Activated CD4-positive, alpha-beta T cell treated with anti-CD3 and anti-CD28 coated beads, Interleukin-10, Interleukin-2, amounts not matched to agents 100 ng/mL and 50 ng/mL, durations not matched to agents 16 hours and 8 hours (primary cell): Measurements from ENCODE around the gene SAP25.
A peak's percentile ranks its signal among the peaks of the same experiment; 100 is the strongest.

Experiments used
- DNase-seq: peaks from one replicate; pipeline ENCODE4 v3.0.0-alpha.2; 2020

SAP25 gene

GRCh38 chr7:100591596-100591995, 17.9 kb upstream of the SAP25 start:
- DNase-seq, result no peak

GRCh38 chr7:100590077-100590737, 16.5 kb upstream of the SAP25 start:
- DNase-seq, result no peak

GRCh38 chr7:100589341-100589947, 15.7 kb upstream of the SAP25 start:
- DNase-seq, result no peak

DNA sequence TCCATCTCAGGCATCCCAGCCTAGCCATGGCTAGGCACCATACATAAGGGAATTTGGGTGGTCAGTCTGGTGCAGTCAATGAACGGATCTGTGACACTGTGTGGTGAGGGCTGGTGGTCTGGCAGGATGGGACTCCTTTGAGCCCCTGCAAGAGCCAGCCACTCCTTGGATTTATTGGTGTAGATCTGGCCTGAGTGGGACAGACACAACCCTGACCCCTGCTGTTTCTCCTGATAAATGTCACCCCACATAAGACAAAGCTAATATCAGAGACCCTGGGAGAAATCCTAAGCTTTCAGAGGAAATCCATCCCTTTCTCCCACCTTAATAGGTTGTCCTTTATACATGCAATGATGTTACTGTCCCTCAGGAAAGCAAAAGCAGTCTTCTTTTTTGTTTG, 14.7 kb upstream of the SAP25 start:
- no peak for DNase-seq

DNA sequence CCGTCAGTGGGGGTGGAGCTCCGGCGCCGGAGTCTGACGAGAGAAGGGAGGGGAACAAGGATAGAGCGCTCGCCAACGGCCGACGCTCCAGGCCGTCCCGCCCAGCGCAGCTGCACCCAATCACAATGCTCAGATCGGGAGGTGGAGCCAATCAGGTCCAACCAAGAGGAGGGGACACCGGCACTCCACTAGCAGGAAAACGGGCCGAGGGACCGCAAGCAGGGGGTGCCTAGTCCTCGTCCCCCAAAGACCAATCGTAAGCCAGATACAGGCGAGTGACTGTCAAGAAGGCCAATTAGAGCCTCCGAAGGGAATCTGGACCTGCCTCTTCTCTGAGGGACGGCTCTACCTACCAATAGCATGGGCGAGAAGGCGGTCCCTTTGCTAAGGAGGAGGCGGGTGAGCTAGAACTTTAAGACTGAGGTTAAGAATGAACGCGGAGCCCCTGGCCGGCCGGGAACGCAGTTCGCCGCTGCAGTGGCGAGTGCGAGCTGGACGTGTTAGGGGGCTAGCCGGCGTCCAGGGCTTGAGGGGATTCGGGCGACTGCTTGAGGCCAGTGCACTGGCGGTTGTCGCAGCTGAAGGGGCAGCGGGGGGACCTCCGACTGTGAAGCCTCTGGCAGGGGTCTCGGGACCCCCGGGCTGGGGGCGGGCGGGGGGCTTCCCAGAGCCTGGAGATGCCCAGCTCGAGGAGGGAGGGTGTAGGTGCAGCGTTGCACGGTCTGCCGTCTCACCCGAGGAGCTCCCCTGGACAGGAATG, 12.7 kb upstream of the SAP25 start, which contains the start of gene FBXO24:
FBXO24 (plus strand) TSS at position 63 of the 760 bp plus-strand sequence; CDS start at position 361, 298 bp downstream.
- DNase-seq, result peak; percentile 100

DNA sequence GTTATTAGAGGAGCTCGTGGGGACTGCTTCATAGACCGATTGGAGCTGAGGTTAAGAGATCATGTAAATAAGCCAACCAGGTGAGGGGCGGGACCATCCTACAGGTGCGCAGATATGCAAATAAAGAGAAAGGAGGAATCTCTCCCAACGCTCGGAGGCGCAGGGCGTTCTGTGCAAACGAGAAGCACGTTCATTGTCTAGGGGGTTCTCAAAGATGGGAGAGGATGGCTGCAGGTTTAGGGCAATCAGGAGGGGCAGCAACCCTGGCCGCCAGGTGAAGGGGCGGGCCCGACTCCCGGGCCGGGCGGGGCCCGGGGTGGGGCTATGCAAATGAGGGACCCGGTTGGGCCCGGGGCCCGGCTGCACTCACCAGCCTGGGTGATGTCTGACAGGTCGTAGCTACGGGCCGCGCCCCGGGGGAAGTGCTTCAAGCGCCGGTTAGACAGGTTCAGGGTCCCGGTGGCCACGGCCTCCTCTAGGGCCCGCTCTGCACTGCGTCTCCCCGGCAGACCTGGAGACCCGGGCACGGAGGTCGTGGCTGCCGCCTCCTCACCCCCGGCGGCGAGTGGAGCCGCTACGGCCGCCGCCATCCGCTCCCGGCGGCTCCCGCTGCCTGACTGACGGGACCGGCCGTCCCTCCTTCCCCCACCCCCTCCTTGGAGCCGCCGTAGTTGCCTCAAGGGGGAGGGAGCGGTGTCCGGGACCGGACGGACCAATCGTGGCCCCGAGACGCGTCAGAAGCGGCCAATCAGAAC, 12.0 kb upstream of the SAP25 start, which contains the start of gene LRCH4:
LRCH4 (minus strand) TSS at position 619 of the 755 bp plus-strand sequence; CDS start at position 590, 29 bp downstream.
- DNase-seq, result peak; percentile 60

GRCh38 chr7:100584683-100585510, 11.2 kb upstream of the SAP25 start:
- no peak for DNase-seq

- no peak for DNase-seq
Measured at GRCh38 chr7:100584054-100584682, 10.5 kb upstream of the SAP25 start.

- DNase-seq, result peak; percentile 87
Measured at GRCh38 chr7:100583132-100584053, 9.7 kb upstream of the SAP25 start.

DNA sequence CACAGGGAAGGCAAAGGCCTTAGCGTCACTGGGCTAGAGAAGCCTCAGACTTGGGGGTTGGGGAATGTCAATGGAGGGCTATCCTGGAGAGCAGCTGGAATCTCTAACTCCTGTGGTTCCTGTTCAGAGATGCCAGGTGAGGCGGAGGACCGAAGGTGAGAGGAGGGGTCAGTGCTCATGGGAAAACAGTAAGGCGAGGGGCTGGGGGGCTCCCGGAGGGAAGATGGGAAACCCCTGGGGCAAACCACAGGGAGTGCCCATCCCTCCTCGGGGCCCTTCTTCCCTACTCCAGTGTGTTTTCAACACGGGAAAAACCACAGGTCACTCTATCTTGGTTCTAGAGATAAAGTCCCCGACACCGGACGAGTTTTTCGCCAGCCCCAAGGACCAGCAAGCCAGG, 8.9 kb upstream of the SAP25 start:
- no peak for DNase-seq

DNA sequence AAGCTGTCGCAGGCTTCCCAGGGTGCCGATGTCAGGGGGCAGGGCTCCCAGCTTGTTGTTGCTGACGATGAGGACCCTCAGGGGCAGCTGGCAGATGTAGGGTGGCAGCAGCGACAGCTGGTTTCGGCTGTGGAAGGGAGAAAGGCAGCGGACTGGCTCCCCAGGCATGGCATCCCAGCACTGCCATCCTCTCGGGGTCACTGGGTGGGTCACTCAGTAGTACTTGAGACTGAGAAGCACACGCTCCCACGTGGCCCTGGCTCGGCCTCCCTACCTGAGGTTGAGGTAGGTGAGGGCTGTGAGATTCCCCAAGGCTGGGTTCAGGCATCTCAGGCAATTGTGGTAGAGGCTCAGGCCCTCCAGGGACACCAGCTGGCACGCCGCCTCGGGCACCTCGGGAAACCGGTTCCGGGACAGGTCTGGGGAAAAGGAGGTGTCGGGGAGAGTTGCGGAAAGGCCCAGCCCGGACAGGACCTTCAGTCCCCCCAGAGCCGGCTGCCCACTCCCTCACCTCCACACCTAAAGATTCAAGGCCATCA, 8.4 kb upstream of the SAP25 start:
- no peak for DNase-seq

- DNase-seq, result no peak
Measured at GRCh38 chr7:100580466-100581283, 7.0 kb upstream of the SAP25 start.

GRCh38 chr7:100578246-100579183, 4.8 kb upstream of the SAP25 start:
- DNase-seq, result no peak

- DNase-seq, result no peak
Measured at GRCh38 chr7:100577507-100577906, 3.8 kb upstream of the SAP25 start.

- DNase-seq, result no peak
Measured at GRCh38 chr7:100577103-100577502, 3.4 kb upstream of the SAP25 start.

- no peak for DNase-seq
Measured at GRCh38 chr7:100576384-100576993, 2.8 kb upstream of the SAP25 start.

DNA sequence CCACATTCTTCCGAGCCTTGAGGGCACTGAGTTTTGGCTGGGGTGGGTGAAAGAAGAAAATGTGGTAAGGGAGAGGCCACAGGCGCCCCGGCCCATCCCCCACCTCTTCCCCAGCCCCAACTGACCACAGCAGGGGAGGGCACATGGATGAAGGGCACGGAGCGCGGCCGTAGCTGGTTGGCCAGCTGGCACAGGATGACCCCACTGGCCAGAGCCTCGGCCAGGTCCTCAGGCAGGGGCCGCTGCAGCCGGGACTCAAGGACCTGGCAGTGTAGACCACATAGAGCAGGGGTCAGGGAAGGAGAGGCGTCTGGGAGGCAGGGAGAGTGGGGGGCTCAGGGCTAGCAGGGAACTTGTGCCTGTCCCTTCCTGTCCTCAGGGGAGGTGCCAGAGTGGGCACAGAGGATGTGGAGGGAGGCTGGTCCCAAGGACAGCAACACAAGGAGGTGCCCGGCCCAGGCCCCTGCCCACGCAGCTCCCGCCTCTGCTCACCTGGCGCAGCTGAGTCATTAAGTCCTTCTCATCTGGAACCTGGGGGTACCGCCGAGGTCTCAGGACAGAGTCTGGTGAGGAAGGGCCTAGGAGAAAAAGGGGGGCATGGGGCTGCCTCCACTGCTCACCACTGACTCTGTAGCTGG, 2.2 kb upstream of the SAP25 start:
- DNase-seq, result no peak
